SK-N-SH treated with all-trans-retinoic acid at 6 μM for 48 hours (cell line): ENCODE measurements around the gene ZFYVE27.

Source experiments
- ATAC-seq: fragments of 200-7000 bp; cut with Tn5 transposase; 3 replicates; pipeline ENCODE4 v1.9.1; 2020; ENCODE audit warnings: mild to moderate bottlenecking, moderate library complexity
- ARNTL ChIP-seq: fragments of 450-650 bp; formaldehyde crosslinking; IDR thresholded peaks from 2 replicates; pipeline ENCODE4 v1.5.0; 2020; ENCODE audit warnings: low read depth, mild to moderate bottlenecking, moderate library complexity, borderline replicate concordance
- BACH2 ChIP-seq: fragments of 250-450 bp; sonication (Bioruptor Pico); IDR thresholded peaks from 2 replicates; pipeline ENCODE4 v1.9.0; 2021; ENCODE audit warnings: mild to moderate bottlenecking, borderline replicate concordance
- CSDC2 ChIP-seq: fragments of 250-450 bp; sonication (Bioruptor Pico); IDR thresholded peaks from 2 replicates; pipeline ENCODE4 v1.5.0; 2020; ENCODE audit warnings: mild to moderate bottlenecking, moderate library complexity
- CSRNP3 ChIP-seq: fragments of 250-450 bp; sonication (Bioruptor Pico); IDR thresholded peaks from 2 replicates; pipeline ENCODE4 v1.5.1; 2021; ENCODE audit warnings: mild to moderate bottlenecking, moderate library complexity
- ESRRG ChIP-seq: fragments of 250-450 bp; sonication (Bioruptor Pico); IDR thresholded peaks from 2 replicates; pipeline ENCODE4 v1.6.1; 2021; ENCODE audit warnings: mild to moderate bottlenecking
- GLIS3 ChIP-seq: fragments of 250-450 bp; sonication (Bioruptor Pico); IDR thresholded peaks from 2 replicates; pipeline ENCODE4 v1.5.0; 2020; ENCODE audit warnings: mild to moderate bottlenecking, moderate library complexity
- OSR1 ChIP-seq: fragments of 250-450 bp; sonication (Bioruptor Pico); IDR thresholded peaks from 2 replicates; pipeline ENCODE4 v1.8.0; 2022; ENCODE audit warnings: moderate library complexity, mild to moderate bottlenecking, inconsistent platforms
- PATZ1 ChIP-seq: fragments of 250-450 bp; sonication (Bioruptor Pico); IDR thresholded peaks from 2 replicates; pipeline ENCODE4 v1.8.0; 2020; ENCODE audit warnings: mild to moderate bottlenecking, moderate library complexity, borderline replicate concordance
- PPARA ChIP-seq: fragments of 250-450 bp; sonication (Bioruptor Pico); IDR thresholded peaks from 2 replicates; pipeline ENCODE4 v1.5.0; 2020; ENCODE audit warnings: mild to moderate bottlenecking, borderline replicate concordance
- RARB ChIP-seq: fragments of 250-450 bp; sonication (Bioruptor Pico); IDR thresholded peaks from 2 replicates; pipeline ENCODE4 v1.8.0; 2021; ENCODE audit warnings: mild to moderate bottlenecking, moderate library complexity
- SNAI2 ChIP-seq: fragments of 250-450 bp; sonication (Bioruptor Pico); IDR thresholded peaks from 2 replicates; pipeline ENCODE4 v1.5.0; 2020; ENCODE audit warnings: mild to moderate bottlenecking, moderate library complexity
- TCF4 ChIP-seq: fragments of 250-450 bp; sonication (Bioruptor Pico); IDR thresholded peaks from 2 replicates; pipeline ENCODE4 v1.8.0; 2021; ENCODE audit warnings: mild to moderate bottlenecking, moderate library complexity, borderline replicate concordance
- TOX ChIP-seq: fragments of 250-450 bp; sonication (Bioruptor Pico); IDR thresholded peaks from 2 replicates; pipeline ENCODE4 v1.8.0; 2021; ENCODE audit warnings: mild to moderate bottlenecking, moderate library complexity, borderline replicate concordance
- TSHZ2 ChIP-seq: fragments of 250-450 bp; sonication (Bioruptor Pico); IDR thresholded peaks from 2 replicates; pipeline ENCODE4 v1.5.0; 2020; ENCODE audit warnings: mild to moderate bottlenecking, moderate library complexity
- ZFP3 ChIP-seq: fragments of 250-450 bp; sonication (Bioruptor Pico); IDR thresholded peaks from 2 replicates; pipeline ENCODE4 v1.5.0; 2020; ENCODE audit warnings: mild to moderate bottlenecking, moderate library complexity
- ZFP30 ChIP-seq: fragments of 450-650 bp; formaldehyde crosslinking; IDR thresholded peaks from 2 replicates; pipeline ENCODE4 v1.5.0; 2022; ENCODE audit warnings: mild to moderate bottlenecking, moderate library complexity
- ZNF565 ChIP-seq: fragments of 450-650 bp; formaldehyde crosslinking; conservative IDR thresholded peaks from 2 replicates; pipeline ENCODE4 v1.5.0; 2020; ENCODE audit warnings: low read depth, mild to moderate bottlenecking, moderate library complexity
- ZNF70 ChIP-seq: fragments of 450-650 bp; formaldehyde crosslinking; IDR thresholded peaks from 2 replicates; pipeline ENCODE4 v1.5.0; 2020; ENCODE audit warnings: mild to moderate bottlenecking, moderate library complexity
- ZNF8 ChIP-seq: fragments of 450-650 bp; formaldehyde crosslinking; IDR thresholded peaks from 2 replicates; pipeline ENCODE4 v1.5.0; 2020; ENCODE audit warnings: mild to moderate bottlenecking, moderate library complexity
- TF ChIP-seq, protein P1 (sequence below): fragments of 250-450 bp; sonication (Bioruptor Pico); IDR thresholded peaks from 2 replicates; pipeline ENCODE4 v1.8.0; 2021; ENCODE audit warnings: low read depth, mild to moderate bottlenecking, moderate library complexity, borderline replicate concordance
- TF ChIP-seq, protein P2 (sequence below): fragments of 250-450 bp; sonication (Bioruptor Pico); IDR thresholded peaks from 2 replicates; pipeline ENCODE4 v1.5.1; 2020; ENCODE audit warnings: low read depth, mild to moderate bottlenecking, moderate library complexity

ZFYVE27 gene

DNA sequence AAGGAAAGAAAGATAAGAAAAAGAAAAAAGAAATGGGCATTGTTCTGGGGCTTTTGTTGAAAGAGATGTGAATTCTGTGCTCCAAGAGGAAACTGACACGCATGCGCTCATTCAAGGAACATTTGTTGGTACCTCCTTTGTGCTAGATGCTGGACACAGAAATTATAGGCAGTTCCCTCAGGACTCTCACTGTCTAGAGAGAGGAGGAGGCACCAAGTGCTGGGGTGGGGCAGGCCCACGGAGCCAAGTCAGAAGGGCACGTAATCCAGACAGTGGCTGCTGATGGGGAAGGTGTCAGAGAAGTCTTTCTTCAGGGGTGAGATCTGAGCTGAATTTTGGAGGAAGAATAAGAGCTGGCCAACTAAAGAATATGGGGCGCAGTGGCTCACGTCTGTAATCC lies 2.9 kb upstream of the ZFYVE27 start:
- no peak for ATAC-seq
- TF ChIP-seq ZFP30 (CRISPR knock-in tag) (no peak), TCF4 (no peak), ZNF8 (CRISPR knock-in tag) (no peak), RARB (no peak), ESRRG (CRISPR knock-in tag) (no peak), PATZ1 (no peak), OSR1 (CRISPR knock-in tag) (no peak), ZNF70 (no peak), ZNF565 (no peak), CSDC2 (CRISPR knock-in tag) (no peak), SNAI2 (CRISPR knock-in tag) (no peak), ZFP3 (no peak), TOX (no peak), PPARA (CRISPR knock-in tag) (no peak), TSHZ2 (CRISPR knock-in tag) (no peak), GLIS3 (no peak), BACH2 (CRISPR knock-in tag) (no peak), CSRNP3 (CRISPR knock-in tag) (no peak)
- TF ChIP-seq, protein P1, sequence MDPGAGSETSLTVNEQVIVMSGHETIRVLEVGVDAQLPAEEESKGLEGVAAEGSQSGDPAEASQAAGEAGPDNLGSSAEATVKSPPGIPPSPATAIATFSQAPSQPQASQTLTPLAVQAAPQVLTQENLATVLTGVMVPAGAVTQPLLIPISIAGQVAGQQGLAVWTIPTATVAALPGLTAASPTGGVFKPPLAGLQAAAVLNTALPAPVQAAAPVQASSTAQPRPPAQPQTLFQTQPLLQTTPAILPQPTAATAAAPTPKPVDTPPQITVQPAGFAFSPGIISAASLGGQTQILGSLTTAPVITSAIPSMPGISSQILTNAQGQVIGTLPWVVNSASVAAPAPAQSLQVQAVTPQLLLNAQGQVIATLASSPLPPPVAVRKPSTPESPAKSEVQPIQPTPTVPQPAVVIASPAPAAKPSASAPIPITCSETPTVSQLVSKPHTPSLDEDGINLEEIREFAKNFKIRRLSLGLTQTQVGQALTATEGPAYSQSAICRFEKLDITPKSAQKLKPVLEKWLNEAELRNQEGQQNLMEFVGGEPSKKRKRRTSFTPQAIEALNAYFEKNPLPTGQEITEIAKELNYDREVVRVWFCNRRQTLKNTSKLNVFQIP = no peak
- TF ChIP-seq, protein P2, sequence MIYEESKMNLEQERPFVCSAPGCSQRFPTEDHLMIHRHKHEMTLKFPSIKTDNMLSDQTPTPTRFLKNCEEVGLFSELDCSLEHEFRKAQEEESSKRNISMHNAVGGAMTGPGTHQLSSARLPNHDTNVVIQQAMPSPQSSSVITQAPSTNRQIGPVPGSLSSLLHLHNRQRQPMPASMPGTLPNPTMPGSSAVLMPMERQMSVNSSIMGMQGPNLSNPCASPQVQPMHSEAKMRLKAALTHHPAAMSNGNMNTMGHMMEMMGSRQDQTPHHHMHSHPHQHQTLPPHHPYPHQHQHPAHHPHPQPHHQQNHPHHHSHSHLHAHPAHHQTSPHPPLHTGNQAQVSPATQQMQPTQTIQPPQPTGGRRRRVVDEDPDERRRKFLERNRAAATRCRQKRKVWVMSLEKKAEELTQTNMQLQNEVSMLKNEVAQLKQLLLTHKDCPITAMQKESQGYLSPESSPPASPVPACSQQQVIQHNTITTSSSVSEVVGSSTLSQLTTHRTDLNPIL (CRISPR knock-in tag) = no peak

- ATAC-seq = peak; percentile 24
- TF ChIP-seq ARNTL (CRISPR knock-in tag) (no peak), ZNF70 (no peak), TOX (no peak), TCF4 (no peak), PATZ1 (no peak), GLIS3 (no peak)
Measured at GRCh38 chr10:97736403-97736901, 476 bp upstream of the ZFYVE27 start.

DNA sequence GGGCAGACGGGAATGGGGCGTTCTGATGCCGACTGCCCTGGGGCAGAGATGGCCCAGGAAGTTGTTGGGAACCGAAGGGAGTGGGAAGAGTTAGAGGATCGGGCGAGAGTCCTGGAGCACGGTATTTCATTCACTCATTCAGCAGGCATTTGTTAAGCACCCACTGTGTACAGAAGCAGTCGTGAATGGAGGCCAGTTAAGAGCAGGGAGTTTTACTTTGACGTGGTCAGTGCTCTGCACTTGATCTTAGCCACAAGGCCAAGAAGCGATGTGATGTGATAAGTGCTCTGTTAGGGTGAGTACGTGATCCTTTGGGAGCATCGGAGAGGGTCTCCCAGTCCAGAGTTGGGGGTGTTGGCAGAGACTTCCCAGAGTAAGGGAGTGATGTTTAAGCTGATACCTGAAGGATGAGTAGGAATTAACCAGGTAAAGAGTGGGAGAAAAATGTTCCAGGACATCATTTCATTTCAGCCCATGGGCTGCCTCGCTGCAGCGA lies 890 bp downstream of the ZFYVE27 start:
- TF ChIP-seq ZFP3 (no peak), ARNTL (CRISPR knock-in tag) (no peak)
- TF ChIP-seq, protein P2 (CRISPR knock-in tag) = no peak
- no peak for ATAC-seq
